Esophagus muscularis mucosa (tissue), 3 donors: ENCODE measurements around the gene GDF2.

Experiments
- CTCF ChIP-seq, 3 experiments: fragments of 200-600 bp in 2 of 3; fragments of 450-650 bp in 1 of 3; sonication (generic) in 2 of 3; IDR thresholded peaks; one replicate each; pipeline ENCODE4 v1.5.1; 2017 to 2019; ENCODE audit warnings: antibody characterized with exemption in 3 of 3, mild to moderate bottlenecking in 2 of 3, moderate library complexity in 1 of 3
- POLR2A ChIP-seq: fragments of 450-650 bp; IDR thresholded peaks from one replicate; pipeline ENCODE4 v1.6.1; 2017; ENCODE audit warnings: antibody characterized with exemption, moderate library complexity, mild to moderate bottlenecking, low read depth

DNA sequence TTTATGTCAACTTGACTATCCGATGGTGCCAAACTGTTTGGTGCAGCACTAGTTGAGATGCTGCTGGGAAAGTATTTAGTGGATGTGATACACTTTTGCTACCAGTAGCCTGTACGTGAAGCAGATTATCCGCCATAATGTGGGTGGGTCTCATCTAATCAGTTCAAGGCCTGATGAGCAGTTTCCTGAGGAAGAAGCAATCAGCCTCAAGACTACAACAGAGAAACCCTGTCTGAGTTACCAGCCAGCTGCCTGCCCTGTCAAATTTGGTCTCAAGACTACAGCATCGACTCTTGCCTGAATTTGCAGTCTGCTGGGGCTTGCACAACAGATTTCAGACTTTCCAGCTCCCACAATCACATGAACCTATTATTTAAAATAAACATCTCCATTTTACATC, 15.1 kb downstream of the GDF2 start:
- TF ChIP-seq POLR2A (no peak), CTCF (IDR thresholded peaks at IDR 0.05) (no peak)
